SU-DHL-6 (cell line): ENCODE measurements around the gene GOLGA6L7.
"Not testable (repeated sequence)": the region's sequence is repeated elsewhere in the genome, so short reads cannot be mapped to it uniquely, and the experiment has no call there.

Source experiments
- H2AFZ ChIP-seq: fragments of 200-600 bp; sonication (generic); 2 replicates; pipeline ENCODE4 v1.6.1; 2014; ENCODE audit warnings: low read depth, mild to moderate bottlenecking, moderate library complexity, mixed read lengths, antibody characterized with exemption, low read length; ENCODE audit not compliant: severe bottlenecking
- H3F3A ChIP-seq: fragments of 200-600 bp; shearing (Covaris generic); 2 replicates; pipeline ENCODE4 v1.6.0; 2016; ENCODE audit warnings: antibody characterized with exemption, mild to moderate bottlenecking; ENCODE audit not compliant: insufficient read depth
- H3K27ac ChIP-seq: fragments of 200-600 bp; sonication (generic); 2 replicates; pipeline ENCODE4 v1.5.1; 2016; ENCODE audit warnings: low read depth, mild to moderate bottlenecking, low read length, moderate library complexity, mixed read lengths
- H3K27me3 ChIP-seq: fragments of 200-600 bp; sonication (generic), shearing (Covaris generic); 2 replicates; pipeline ENCODE4 v1.6.0; 2014; ENCODE audit warnings: mild to moderate bottlenecking, low read length
- H3K36me3 ChIP-seq: fragments of 200-600 bp; sonication (generic); 2 replicates; pipeline ENCODE4 v1.6.1; 2014; ENCODE audit warnings: mild to moderate bottlenecking, low read length, mixed read lengths
- H3K4me2 ChIP-seq: fragments of 300-600, 200-600 bp; shearing (Covaris generic), sonication (generic); 2 replicates; pipeline ENCODE4 v1.6.0; 2014; ENCODE audit warnings: low read length, low read depth, mild to moderate bottlenecking; ENCODE audit not compliant: poor library complexity, severe bottlenecking
- H3K4me3 ChIP-seq: fragments of 200-600 bp; sonication (generic); 2 replicates; pipeline ENCODE4 v1.5.1; 2014; ENCODE audit warnings: antibody characterized with exemption, low read length, mild to moderate bottlenecking, mixed read lengths; ENCODE audit not compliant: insufficient read depth, poor library complexity, severe bottlenecking
- H3K79me2 ChIP-seq: fragments of 200-600 bp; sonication (generic); 2 replicates; pipeline ENCODE4 v1.6.1; 2014; ENCODE audit warnings: mild to moderate bottlenecking, low read length, moderate library complexity; ENCODE audit not compliant: insufficient read depth
- H3K9ac ChIP-seq: fragments of 200-600 bp; sonication (generic); 2 replicates; pipeline ENCODE4 v1.7.0; 2014; ENCODE audit warnings: mild to moderate bottlenecking, low read length
- H3K9me2 ChIP-seq: fragments of 200-600 bp; sonication (generic); replicated peaks from 2 replicates; pipeline ENCODE4 v1.6.1; 2014; ENCODE audit warnings: low read length; ENCODE audit not compliant: insufficient read depth
- H3K9me3 ChIP-seq: fragments of 200-600 bp; sonication (generic); 2 replicates; pipeline ENCODE4 v1.6.1; 2014; ENCODE audit warnings: low read length, mixed read lengths; ENCODE audit not compliant: insufficient read depth
- H4K20me1 ChIP-seq: fragments of 200-600 bp; sonication (generic); 2 replicates; pipeline ENCODE4 v1.6.1; 2014; ENCODE audit warnings: low read depth, mild to moderate bottlenecking, antibody characterized with exemption, low read length, moderate library complexity, mixed read lengths
- CTCF ChIP-seq: fragments of 200-600 bp; sonication (generic); IDR thresholded peaks from one replicate; pipeline ENCODE4 v1.5.1; 2017; ENCODE audit warnings: antibody characterized with exemption, mild to moderate bottlenecking, low read length, moderate library complexity; ENCODE audit not compliant: insufficient read depth, poor library complexity, severe bottlenecking
- EZH2phosphoT487 ChIP-seq: fragments of 200-600 bp; sonication (generic), shearing (Covaris generic); conservative IDR thresholded peaks from 2 replicates; pipeline ENCODE4 v1.6.1; 2018; ENCODE audit warnings: mild to moderate bottlenecking, antibody characterized with exemption, low read length, moderate library complexity, mixed read lengths

The GOLGA6L7 gene

GRCh38 chr15:28848521-28848920, at the start of gene GOLGA6L7:
GOLGA6L7 (minus strand) TSS chr15:28848644; CDS start chr15:28848549, 95 bp downstream.
- H3K27me3 ChIP-seq, H2AFZ ChIP-seq, H3K9me3 ChIP-seq, H3K4me3 ChIP-seq, H3K27ac ChIP-seq, H3K9ac ChIP-seq, H4K20me1 ChIP-seq, H3K4me2 ChIP-seq, H3K9me2 ChIP-seq, H3K36me3 ChIP-seq, H3K79me2 ChIP-seq, H3F3A ChIP-seq: not testable (repeated sequence)

- no peaks in the 10 kb centered on the region for H3K79me2 ChIP-seq
- H3K4me2 ChIP-seq = no peak overlapping the region
- H3K9me3 ChIP-seq = no peaks in the 10 kb centered on the region
- H3K4me3 ChIP-seq = no peak overlapping the region
- no peaks in the 10 kb centered on the region for H4K20me1 ChIP-seq
- TF ChIP-seq EZH2phosphoT487 (no peak), CTCF (no peak)
- H3K27ac ChIP-seq = no peak overlapping the region
- H3K9me2 ChIP-seq = no peaks in the 10 kb centered on the region
- no peaks in the 10 kb centered on the region for H3K36me3 ChIP-seq
- H2AFZ ChIP-seq = no peak overlapping the region
- no peaks in the 10 kb centered on the region for H3K27me3 ChIP-seq
- H3F3A ChIP-seq = no peaks in the 10 kb centered on the region
- no peak overlapping the region for H3K9ac ChIP-seq
Observed at GRCh38 chr15:28897861-28898585, 49.6 kb upstream of the GOLGA6L7 start.

GRCh38 chr15:28896951-28897350, 48.5 kb upstream of the GOLGA6L7 start:
- Histone ChIP-seq H3F3A (no peaks in the 10 kb centered on the region), H2AFZ (no peak overlapping the region), H3K9ac (no peak overlapping the region), H3K27ac (no peak overlapping the region), H3K27me3 (no peaks in the 10 kb centered on the region), H3K9me3 (no peaks in the 10 kb centered on the region), H3K79me2 (no peaks in the 10 kb centered on the region), H3K4me3 (no peak overlapping the region), H4K20me1 (no peaks in the 10 kb centered on the region), H3K4me2 (no peak overlapping the region), H3K36me3 (no peaks in the 10 kb centered on the region), H3K9me2 (no peaks in the 10 kb centered on the region)
- TF ChIP-seq EZH2phosphoT487 (no peak), CTCF (no peak)

GRCh38 chr15:28895566-28895965, 47.1 kb upstream of the GOLGA6L7 start:
- no peak overlapping the region for H3K4me2 ChIP-seq
- no peaks in the 10 kb centered on the region for H3K79me2 ChIP-seq
- no peaks in the 10 kb centered on the region for H3K9me3 ChIP-seq
- no peak overlapping the region for H3K27ac ChIP-seq
- no peak overlapping the region for H3K4me3 ChIP-seq
- H3K9ac ChIP-seq = no peak overlapping the region
- no peaks in the 10 kb centered on the region for H3K9me2 ChIP-seq
- no peak overlapping the region for H2AFZ ChIP-seq
- H4K20me1 ChIP-seq = no peaks in the 10 kb centered on the region
- no peaks in the 10 kb centered on the region for H3K27me3 ChIP-seq
- TF ChIP-seq EZH2phosphoT487 (no peak), CTCF (no peak)
- no peaks in the 10 kb centered on the region for H3F3A ChIP-seq
- H3K36me3 ChIP-seq = no peaks in the 10 kb centered on the region
